HepG2 (cell line): ENCODE measurements around the gene ARPC3. TPM values are rescaled to one million over a fixed set of nuclear protein-coding genes. Genes with fewer than 3 reads are reported as not detected.

Source experiments
- CEBPB ChIP-seq: IDR thresholded peaks from 2 replicates; pipeline ENCODE4 v1.6.1; 2011; ENCODE audit warnings: low read depth, low read length, improper control_type of control experiment, borderline replicate concordance
- GATA4 ChIP-seq: sonication (generic); IDR thresholded peaks from 2 replicates; pipeline ENCODE4 v1.6.1; 2016; ENCODE audit warnings: antibody characterized with exemption, low read depth, borderline replicate concordance
- JARID2 ChIP-seq: sonication (generic); formaldehyde crosslinking; IDR thresholded peaks from 2 replicates; pipeline ENCODE4 v1.8.1; 2023; ENCODE audit warnings: missing genetic modification reagents, inconsistent platforms; ENCODE audit not compliant: insufficient replicate concordance
- KAT8 ChIP-seq: IDR thresholded peaks from 2 replicates; pipeline ENCODE4 v1.6.1; 2016; ENCODE audit warnings: missing genetic modification reagents, missing compliant biosample characterization
- KDM6A ChIP-seq: IDR thresholded peaks from 2 replicates; pipeline ENCODE4 v1.6.1; 2016; ENCODE audit warnings: low read depth
- MXI1 ChIP-seq: IDR thresholded peaks from 3 replicates; pipeline ENCODE4 v1.6.1; 2012; ENCODE audit warnings: low read depth, low read length, inconsistent platforms, borderline replicate concordance
- MYNN ChIP-seq: sonication (generic); formaldehyde crosslinking; IDR thresholded peaks from 2 replicates; pipeline ENCODE4 v1.4.0; 2020; ENCODE audit warnings: mild to moderate bottlenecking, low read depth, missing genetic modification reagents
- NPAS2 ChIP-seq: sonication (generic); formaldehyde crosslinking; IDR thresholded peaks from 2 replicates; pipeline ENCODE4 v1.8.0; 2022; ENCODE audit warnings: mild to moderate bottlenecking, missing genetic modification reagents, borderline replicate concordance
- NR2C2 ChIP-seq: sonication (generic); formaldehyde crosslinking; IDR thresholded peaks from 2 replicates; pipeline ENCODE4 v1.4.0; 2020; ENCODE audit warnings: missing genetic modification reagents, mild to moderate bottlenecking, moderate library complexity, borderline replicate concordance
- NR2F6 ChIP-seq, 2 experiments: IDR thresholded peaks; 2 replicates each; pipeline ENCODE4 v1.6.1; 2016; ENCODE audit warnings: antibody characterized with exemption in 1 of 2, mild to moderate bottlenecking in 1 of 2
- RELA ChIP-seq: sonication (generic); formaldehyde crosslinking; IDR thresholded peaks from 2 replicates; pipeline ENCODE4 v1.4.0; 2020; ENCODE audit warnings: missing genetic modification reagents
- SATB2 ChIP-seq: sonication (generic); formaldehyde crosslinking; IDR thresholded peaks from 2 replicates; pipeline ENCODE4 v1.5.0; 2020; ENCODE audit warnings: missing genetic modification reagents
- STAG1 ChIP-seq: sonication (generic); formaldehyde crosslinking; IDR thresholded peaks from 2 replicates; pipeline ENCODE4 v1.4.0; 2020; ENCODE audit warnings: missing genetic modification reagents
- TP53 ChIP-seq: sonication (generic); formaldehyde crosslinking; conservative IDR thresholded peaks from 2 replicates; pipeline ENCODE4 v1.4.0; 2020; ENCODE audit warnings: missing genetic modification reagents
- YEATS4 ChIP-seq: sonication (generic); formaldehyde crosslinking; IDR thresholded peaks from 2 replicates; pipeline ENCODE4 v1.4.0; 2020; ENCODE audit warnings: missing genetic modification reagents, borderline replicate concordance
- ZBTB7A ChIP-seq: sonication (generic); formaldehyde crosslinking; IDR thresholded peaks from 2 replicates; pipeline ENCODE4 v1.8.0; 2022; ENCODE audit warnings: mild to moderate bottlenecking, missing genetic modification reagents
- ZNF318 ChIP-seq: sonication (generic); formaldehyde crosslinking; IDR thresholded peaks from 2 replicates; pipeline ENCODE4 v1.4.0; 2020; ENCODE audit warnings: mild to moderate bottlenecking, missing genetic modification reagents
- ZNF329 ChIP-seq: sonication (generic); formaldehyde crosslinking; IDR thresholded peaks from 2 replicates; pipeline ENCODE4 v1.9.0; 2021; ENCODE audit warnings: low read depth, mild to moderate bottlenecking, missing genetic modification reagents
- ZNF414 ChIP-seq: sonication (generic); formaldehyde crosslinking; IDR thresholded peaks from 2 replicates; pipeline ENCODE4 v1.5.0; 2020; ENCODE audit warnings: missing genetic modification reagents
- ZNF44 ChIP-seq: sonication (generic); formaldehyde crosslinking; IDR thresholded peaks from 2 replicates; pipeline ENCODE4 v1.5.1; 2020; ENCODE audit warnings: mild to moderate bottlenecking, missing genetic modification reagents
- ZNF589 ChIP-seq: sonication (generic); formaldehyde crosslinking; conservative IDR thresholded peaks from 2 replicates; pipeline ENCODE4 v1.8.0; 2022; ENCODE audit warnings: mild to moderate bottlenecking, moderate library complexity, missing genetic modification reagents
- ZNF737 ChIP-seq: sonication (generic); formaldehyde crosslinking; IDR thresholded peaks from 2 replicates; pipeline ENCODE4 v1.5.0; 2020; ENCODE audit warnings: missing genetic modification reagents, mild to moderate bottlenecking, borderline replicate concordance
- ZSCAN20 ChIP-seq: sonication (generic); formaldehyde crosslinking; IDR thresholded peaks from 2 replicates; pipeline ENCODE4 v1.4.0; 2020; ENCODE audit warnings: missing genetic modification reagents, mild to moderate bottlenecking, borderline replicate concordance
- polyA plus RNA-seq, 8 experiments: library from polyadenylated mRNA; depleted of rRNA in 3 of 8; stranded (reverse) in 7 of 8; unstranded in 1 of 8; fragments of >200 nt; fragmentation: Illumina TruSeq in 4 of 8; extraction: Trizol in 4 of 8; gene quantifications; 2 replicates each; pipeline versions ENCODE4 v1.2.1 to v1.2.3, GENCODE V29; 2011 to 2016; ENCODE audit warnings: low read depth in 4 of 8, missing spikeins in 1 of 8, mixed read lengths in 1 of 8; ENCODE audit not compliant: insufficient read depth in 1 of 8
- total RNA-seq, 5 experiments: library from RNA; depleted of rRNA; stranded (reverse); fragments of >200 nt; fragmentation: Illumina TruSeq; extraction: Trizol; gene quantifications; 2 replicates each; pipeline ENCODE4 v1.2.3, GENCODE V29; 2016; ENCODE audit warnings: low read depth in 1 of 5

Gene ARPC3
- total and polyA plus RNA-seq, 2 of the 13 experiments (the other 11 are each of a cell fraction or from before 2014, with no cell fraction given), result 32.7 to 234 TPM

DNA sequence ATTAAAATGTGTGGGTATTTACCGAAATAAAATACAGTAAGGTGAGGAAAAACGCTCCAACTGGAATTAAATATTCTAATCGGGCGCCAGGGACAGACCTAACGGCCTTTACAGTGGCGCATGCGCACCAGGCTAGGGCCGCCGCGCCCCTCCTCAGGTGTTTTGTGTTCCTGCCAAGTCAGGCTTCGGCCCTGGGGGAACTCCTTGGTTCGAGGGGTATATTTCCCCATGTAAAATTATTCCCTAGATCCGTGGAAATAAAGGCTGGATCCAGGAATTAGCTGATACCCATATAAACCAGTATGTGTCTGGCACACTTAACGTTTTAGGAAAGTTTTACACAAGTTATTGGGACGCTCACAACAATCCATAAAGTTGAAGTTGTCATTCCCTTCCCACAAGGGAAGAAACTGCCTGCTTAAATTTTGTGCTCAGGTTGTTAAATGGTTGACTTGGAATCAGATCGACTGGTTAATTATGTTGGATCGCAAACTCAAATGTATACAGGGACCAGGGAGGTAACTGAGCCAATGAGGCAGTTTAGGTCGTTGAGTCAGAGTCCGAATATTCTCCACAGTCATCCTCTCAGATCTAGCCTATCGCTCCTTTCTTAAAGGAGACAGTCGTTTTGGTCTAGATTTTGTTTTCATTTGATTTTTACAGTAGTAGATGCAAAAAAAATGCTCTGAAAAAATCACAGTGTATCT is 46.0 kb downstream of the ARPC3 start (continued):
- TF ChIP-seq NPAS2 (CRISPR knock-in tag) (no peak), SATB2 (CRISPR knock-in tag) (no peak), MYNN (CRISPR knock-in tag) (no peak), ZNF414 (CRISPR knock-in tag) (no peak; the same call in 1 of the 2 replicates), YEATS4 (CRISPR knock-in tag) (no peak), CEBPB (no peak), MXI1 (no peak), TP53 (CRISPR knock-in tag) (no peak), ZBTB7A (CRISPR knock-in tag) (no peak; the same call in 1 of the 2 replicates), ZNF318 (no peak), JARID2 (CRISPR knock-in tag) (no peak), NR2C2 (CRISPR knock-in tag) (no peak), NR2F6 (IDR thresholded peaks at IDR 0.05) (no peak), NR2F6 (CRISPR knock-in tag; IDR thresholded peaks at IDR 0.05) (no peak), KAT8 (peak; percentile 29; the same call in 1 of the 2 replicates), ZSCAN20 (CRISPR knock-in tag) (no peak), GATA4 (no peak), RELA (CRISPR knock-in tag) (no peak), ZNF737 (no peak), STAG1 (CRISPR knock-in tag) (no peak), ZNF589 (no peak), ZNF44 (no peak; the same call in 1 of the 2 replicates), ZNF329 (CRISPR knock-in tag) (no peak), KDM6A (CRISPR knock-in tag) (no peak)
